ENCODE data around the gene MYO18A.
"Not testable (repeated sequence)": the region's sequence is repeated elsewhere in the genome, so short reads cannot be mapped to it uniquely, and the experiment has no call there.

MYO18A gene

DNA sequence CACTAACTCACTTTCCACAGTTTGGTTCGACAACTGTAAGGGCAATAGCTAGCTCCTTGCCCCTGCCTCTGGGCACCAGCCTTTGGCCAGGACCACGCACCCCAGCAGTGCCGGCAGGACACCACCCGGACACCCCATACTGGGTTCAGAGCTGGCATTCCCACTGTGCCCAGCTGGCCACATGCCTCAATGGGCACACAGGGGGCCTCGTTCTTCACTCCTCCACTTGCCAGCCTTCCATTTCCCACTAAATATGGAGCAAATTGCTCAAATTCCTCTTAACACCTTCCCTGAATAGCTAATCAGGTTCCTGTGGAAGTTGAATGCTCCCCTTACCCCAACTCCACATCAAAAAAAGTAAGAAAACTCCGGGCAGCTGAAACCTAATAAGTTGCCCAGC lies 84.8 kb downstream of the MYO18A start:
- DNase-seq, result no peak

DNA sequence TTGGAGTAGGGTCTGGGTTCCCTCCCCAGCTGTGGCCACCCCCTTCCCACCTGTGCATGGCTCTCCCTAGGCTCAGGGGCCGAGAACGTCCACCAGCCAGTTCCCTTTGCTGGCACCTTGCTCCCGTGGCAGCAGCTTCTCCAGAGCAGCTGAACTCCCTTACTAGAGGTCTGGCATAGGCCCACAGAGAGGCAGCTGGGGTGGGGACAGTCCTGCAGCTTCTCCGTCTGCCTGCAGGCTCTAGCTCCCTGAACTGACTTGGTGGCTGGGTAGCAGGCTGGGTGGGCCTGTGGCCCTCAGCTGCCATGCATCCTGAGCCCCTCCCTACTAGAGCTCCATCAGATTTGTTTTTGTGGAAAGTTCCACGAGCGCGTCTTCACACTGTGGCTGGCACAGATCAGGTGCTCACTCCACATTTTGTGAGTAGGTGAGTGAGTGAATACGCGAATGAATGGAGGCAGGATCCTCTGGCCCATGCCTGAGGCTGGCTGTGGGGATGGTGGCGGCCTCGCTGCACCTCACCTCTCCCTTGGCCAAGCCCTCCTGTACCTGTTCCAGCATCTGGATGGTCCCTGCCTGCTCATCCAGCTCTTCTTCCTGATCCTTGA lies 86.0 kb downstream of the MYO18A start:
- no peak for DNase-seq

DNA sequence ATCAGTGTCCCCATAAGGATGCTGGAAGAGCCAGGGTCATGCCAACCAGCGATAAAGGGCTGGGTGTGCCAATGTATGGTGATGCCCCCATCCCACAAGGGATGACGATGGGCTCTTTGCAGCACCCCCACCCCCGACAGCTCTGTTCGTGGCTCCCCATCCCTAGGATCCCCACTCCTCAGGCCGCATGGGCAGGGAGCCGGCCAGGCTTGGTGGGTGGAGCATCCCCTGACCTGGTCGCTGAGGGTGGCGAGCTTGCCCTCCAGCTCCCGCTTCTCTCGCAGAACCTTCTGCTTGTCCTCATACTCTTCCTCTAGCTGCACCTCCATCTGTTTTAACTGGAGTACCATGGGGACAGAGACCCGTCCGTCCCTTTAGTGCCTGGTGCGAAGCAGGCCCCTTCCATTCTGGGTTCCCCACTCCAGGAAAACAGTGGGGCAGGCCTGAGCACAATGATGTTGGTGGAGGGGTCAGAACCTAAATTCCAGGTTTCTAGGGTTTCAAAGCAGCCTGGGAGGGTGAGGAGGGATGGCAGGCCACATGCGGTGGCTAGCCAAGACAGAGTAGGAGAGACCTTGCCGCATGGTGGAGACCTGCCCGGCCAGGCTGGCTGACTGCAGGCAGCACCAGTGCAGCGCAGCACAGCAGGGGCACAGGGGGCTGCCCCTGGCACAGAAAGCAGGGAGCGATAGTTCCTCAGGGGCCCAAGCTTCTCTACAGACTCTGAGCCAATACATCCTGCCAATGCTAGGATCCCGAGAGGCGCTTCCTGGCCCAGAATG lies 86.9 kb downstream of the MYO18A start:
- no peak for DNase-seq

DNA sequence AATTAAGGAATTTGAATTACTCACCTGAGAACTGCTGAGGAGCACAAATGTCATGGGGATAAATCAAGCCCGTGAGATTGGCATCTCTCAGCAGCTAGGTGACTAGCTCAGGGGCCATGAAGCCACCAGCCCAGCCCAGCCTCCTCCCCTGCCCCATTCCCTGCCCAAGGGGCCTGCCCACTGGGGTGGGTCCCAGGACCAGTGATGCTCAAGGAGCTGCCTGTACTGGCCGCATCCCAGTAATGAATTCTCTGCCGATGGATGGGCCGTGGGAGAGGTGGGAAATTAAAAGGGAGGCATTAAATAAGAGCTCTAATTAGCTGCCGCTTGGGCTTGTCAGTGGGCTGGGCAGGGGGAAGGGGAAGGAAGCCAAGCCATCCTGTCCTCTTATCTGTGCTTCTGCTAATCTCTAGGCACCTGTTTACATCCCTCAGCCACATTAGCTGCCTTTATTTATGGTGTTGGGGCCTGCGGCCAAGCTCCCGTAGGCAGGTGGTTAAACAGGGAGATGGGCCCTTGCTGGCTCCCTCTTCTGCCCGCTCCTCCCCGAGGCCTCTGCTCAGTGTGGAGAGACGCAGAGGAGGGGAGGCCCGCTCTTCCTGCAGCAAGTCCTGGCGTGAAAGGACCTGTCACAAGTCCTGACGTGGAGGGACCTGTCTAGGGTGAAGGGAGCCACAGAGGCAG lies 88.5 kb downstream of the MYO18A start:
- DNase-seq, result no peak

DNA sequence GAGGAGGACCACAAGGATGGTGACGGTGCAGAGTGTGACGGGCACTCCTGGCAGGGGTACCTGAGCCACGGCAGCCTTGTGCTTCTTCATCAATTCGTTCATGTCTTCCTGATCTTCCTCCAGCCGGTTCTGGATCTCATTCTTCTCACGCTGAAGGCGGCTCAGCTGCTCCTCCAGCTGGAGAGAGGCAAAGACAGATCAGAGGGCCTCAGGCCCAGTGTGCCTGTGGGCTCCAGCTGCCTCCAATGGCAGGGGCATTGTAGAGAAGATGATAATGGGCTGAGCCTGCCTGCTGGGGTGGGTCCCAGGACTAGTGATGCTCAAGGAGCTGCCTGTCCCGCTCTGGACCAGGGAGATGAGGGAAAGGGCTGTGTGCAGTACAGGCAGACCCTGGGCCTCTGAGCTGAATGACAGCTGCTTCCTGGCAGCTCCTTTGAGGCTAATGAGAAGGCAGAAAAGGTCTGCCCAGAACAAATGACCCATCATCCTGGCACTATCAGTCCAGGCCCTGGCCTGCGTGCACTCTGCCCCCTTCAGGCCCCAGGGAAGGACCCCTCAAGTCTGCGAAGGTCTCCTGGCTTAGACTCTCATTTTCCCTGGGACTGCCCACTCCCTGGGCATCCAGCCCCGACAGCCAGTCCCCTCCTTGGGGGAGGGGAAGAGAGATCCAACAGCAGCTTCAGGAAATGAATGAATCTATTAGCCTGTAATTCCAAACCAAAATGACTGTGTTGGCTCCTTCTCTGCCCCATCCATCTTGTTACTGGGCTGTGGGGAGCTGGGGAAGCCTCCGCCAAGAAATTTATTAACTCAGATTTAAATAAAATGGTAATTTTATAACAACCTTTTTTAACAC lies 89.2 kb downstream of the MYO18A start:
- no peak for DNase-seq

DNA sequence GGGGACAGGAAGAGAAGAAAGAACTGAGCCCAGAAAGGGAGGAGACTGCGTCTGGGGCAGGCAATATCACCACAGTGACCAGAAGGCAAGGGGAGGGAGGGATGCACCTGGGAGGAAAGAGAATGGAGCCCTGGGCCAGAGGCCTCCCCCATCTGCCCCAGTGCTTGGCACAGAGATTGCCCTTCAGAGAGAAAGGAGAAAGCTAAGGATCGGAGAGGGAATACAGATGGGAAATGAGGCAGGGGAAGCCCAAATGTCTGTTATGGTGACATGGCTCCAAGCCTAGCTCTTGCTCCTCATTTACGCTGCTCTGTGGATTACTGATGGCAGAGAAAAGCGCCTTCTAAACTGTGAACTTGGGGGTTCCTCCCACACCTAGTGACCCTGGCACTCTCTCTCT lies 90.1 kb downstream of the MYO18A start:
- DNase-seq, result no peak

DNA sequence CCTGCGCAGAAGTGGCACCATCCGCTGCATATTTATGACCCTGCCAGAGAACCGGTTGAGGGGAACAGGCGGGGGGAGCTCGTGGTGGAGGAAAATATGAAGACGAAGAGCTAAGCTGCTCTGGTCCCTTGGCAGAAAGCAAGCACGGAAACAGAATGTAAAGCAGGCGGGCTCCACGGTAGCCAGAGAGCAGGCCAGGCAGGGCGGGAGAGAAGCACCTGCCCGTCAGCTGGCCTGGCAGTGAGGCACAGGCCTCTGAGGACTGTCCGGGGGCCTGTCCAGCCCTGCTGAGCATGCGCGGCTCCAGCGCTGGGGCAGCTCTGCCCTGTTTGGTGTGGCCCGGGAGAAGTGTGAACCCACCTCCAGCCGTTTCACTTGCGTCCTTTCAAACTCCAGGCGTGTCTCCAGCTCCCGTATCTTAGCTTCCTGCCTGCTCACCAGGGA lies 90.6 kb downstream of the MYO18A start:
- DNase-seq, result no peak

DNA sequence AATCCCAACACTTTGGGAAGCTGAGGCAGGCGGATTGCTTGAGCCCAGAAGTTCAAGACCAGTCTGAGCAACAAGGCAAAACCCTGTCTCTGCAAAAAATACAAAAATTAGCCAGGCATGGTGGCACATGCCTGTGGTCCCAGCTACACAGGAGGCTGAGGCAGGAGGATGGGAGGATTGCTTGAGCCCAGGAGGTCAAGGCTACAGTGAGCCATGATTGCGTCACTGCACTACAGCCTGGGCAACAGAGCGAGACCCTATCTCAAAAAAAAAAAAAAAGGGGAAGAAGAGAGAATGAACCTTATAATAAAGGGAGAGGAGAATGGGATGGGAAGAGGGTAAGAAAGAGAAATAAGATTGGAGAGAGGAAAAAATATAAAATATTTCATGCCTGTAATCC lies 91.4 kb downstream of the MYO18A start:
- DNase-seq, result not testable (repeated sequence)

DNA sequence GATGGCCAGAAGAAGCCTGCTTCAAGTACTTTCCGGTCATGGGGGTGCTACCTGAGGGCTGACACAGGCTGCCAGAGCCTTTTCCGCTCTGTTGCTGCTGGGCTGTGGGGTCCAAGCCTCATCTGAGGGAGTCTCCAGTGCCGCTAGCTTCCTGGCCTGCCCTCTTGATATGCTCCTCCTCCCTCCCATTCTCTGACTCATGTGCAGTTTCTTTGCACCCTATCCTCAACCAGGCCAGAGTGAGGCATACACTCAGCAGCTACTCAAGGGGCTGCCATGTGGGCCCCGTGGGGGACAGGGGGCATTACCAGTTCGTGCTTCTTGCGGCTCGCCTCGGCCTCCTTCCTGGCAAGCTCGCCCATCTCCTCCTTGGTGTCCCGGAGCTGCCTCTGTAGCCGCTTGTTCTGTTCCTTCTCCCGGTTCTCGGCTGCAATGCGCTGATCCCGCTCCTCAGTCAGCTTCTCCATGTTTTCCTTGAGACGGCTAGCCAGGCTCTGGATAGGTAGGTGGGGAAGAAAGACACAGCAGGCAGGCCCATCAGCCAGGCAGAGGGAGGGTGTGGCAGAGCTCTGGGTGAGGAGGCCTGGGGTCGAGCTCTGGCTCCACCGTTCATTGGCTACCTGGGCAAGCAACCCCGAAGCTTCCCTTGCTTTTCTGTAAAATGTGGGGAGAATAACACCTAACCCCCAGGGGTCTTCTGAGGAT lies 93.4 kb downstream of the MYO18A start:
- DNase-seq, result no peak

DNA sequence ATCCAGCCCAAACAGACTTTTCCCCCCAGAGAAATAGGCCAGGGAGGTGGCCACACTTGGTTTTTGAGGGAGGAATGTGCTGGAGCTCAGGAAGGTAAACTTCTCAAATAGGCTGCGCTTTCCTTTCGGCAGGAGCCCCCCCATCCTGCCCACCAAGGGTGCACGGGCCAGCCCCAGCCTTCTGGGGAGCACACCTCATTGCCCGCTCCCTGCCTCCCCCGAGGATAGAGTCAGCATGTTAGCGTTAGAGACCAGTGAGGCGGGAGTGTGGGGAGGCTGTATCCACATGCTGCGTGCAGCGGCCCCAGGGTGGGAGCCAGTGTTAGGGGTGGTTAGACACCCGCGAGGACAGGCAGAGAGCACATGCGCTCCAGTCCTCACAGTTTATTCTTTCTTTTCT lies 95.0 kb downstream of the MYO18A start:
- no peak for DNase-seq

DNA sequence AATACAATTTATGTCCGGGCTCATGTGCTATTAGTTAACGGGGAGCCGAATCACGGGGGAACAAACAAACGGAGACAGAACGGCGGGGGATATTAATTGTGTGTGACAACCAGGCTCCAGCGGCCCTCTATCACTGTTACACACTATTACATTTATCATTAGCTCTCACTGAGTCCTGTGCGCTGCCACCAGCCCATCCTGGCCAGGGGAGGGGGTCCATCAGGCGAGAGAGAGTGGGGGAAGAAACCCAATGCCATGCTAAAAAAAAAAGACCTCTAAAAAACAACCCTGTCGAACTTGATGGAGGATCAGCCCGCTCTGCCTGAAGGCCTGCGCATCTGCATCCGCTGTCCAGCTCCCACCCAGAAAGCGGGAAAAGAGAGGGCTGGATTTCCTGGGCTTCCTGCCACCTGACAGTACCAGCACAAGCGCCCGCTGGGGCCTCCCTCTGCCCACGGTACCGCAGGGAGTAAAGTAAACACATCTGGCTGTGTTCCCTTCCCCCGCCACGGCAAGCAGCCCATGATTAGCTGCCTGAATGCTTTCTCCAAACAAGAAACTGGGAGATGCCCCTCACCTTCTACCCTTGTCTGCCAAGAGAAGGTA lies 95.6 kb downstream of the MYO18A start:
- no peak for DNase-seq

DNA sequence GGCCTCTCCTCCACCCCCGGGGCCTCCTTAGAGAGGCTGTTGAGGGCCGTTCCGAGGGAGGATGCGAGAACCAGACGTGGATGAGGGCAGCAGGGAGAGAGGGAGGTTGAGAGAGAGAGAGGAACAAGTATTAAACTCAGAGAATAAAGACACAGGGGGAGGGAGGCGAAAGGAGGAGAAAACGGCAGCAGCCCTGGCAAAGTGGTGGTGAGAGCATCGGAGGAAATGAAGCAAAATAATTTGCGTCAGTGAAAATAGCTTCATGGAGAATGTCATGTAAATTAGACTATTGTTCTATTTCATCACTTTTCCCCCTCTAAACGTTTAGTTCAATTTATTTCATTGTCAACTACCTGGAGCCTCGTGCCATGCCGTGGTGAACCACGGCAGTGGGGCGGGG lies 99.2 kb downstream of the MYO18A start:
- no peak for DNase-seq

DNA sequence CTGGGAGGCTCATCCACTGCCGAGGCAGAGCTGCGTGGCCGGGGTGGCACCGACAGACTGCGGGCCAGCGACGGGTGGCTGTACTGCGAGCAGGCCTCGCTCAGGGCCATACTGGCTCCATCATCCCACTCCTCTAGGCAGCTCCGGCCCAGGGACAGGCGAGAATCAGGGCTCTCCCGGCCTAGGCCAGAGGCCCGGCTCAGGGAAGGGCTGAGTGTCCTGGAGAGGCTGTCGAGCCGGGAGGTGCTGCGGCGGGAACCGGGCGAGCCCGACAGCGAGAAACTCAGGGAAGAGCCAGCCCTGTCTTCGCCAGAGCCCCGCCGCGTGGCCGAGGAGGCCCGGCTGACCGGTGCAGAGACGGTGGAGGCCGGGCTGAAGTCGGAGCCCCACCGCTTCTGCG lies 99.9 kb downstream of the MYO18A start:
- no peak for DNase-seq

DNA sequence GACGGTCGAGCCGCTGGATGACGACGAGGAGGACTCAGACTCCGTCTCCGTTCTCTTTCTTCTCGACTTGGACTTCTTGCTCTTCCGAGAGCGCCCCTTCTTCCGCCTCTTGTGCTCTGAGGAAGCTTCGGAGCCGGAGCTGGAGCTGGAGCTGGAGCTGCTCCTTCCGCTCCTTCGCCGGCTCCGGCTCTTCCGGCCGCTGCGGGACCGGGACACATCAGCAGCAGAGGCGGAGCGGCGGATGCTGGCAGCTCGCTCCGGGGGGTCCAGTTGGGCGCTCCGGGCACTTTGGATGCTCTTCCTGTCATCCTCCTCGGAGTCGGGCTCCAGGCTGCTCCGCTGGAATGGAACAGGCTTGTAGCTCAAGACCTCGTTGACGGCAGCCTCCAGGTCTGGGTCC lies 100.3 kb downstream of the MYO18A start:
- DNase-seq, result no peak

DNA sequence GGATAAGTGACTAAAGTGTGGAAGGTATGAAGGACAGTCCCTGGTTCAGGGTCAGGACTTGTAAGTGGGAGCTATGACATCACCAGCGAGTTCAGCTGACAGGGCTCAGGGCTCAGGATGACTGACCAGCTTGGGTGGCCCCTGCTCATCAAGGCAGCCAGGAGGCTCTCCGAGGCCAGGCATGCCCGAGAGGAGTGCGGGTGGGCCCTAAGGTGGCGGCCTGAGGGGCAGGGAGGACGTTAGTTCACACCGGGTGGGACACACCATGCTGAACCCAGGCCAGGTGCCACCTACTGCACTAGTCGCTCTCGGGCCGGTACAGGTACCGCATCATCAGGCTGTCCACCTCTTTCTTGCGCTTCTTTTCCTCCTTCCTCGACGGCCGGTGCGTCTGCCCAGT lies 100.8 kb downstream of the MYO18A start:
- DNase-seq, result no peak

DNA sequence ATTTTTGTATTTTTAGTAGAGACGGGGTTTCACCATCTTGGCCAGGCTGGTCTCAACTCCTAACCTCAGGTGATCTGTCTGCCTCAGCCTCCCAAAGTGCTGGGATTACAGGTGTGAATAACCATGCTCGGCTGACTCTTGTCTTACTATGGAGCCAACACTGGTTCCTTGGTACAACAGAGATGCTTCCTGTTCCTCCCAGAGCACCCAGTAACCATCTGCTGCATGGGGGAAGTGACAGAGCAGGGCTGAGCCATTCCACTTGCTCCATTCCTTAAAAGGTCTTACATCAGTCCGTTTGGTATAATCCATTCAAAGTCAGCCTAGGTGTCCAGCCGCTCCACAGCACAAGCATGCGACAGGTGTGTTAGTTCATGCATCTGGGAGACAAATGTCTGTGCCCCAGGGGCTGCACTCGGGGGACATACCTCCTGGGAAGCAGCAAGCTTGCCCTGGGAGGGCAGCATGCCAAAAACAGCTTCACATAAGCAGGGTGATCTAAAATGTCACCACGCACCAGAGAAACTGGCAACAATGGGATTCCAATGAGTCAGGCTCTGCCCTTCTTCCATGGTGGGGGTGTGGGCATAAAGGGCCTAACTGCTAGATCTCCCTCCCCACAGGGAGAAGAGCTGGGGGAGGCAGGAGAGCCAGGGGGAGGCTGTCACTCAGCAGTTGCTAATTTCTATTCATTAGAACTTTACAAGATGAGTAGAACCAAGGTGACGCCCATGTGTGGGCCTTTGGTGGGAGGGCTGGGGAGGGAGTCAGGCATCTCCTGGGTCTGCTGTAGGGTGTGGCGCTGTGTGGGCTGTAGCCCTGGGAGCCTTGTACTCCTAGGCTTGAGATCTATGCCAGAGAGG lies 101.8 kb downstream of the MYO18A start:
- DNase-seq, result no peak

DNA sequence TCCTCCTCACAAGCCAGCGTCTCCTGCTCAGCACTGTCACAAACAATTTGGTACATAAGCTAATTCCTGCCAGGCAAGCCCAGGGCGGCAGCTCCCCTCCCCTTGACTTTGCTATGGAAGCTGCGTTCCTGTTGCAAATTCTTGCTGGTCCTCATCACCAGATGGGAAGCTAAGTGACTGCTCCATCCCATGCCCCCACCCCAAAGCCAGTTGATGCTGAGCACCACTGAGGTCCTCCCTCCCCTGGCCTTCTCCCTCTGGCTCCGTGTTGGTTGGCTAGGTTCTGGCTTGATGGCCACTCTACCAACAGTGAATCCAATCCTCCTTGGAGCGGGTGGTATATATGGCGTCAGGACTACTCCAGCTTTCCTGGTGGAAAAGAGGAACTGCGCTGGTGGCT lies 102.9 kb downstream of the MYO18A start:
- no peak for DNase-seq

DNA sequence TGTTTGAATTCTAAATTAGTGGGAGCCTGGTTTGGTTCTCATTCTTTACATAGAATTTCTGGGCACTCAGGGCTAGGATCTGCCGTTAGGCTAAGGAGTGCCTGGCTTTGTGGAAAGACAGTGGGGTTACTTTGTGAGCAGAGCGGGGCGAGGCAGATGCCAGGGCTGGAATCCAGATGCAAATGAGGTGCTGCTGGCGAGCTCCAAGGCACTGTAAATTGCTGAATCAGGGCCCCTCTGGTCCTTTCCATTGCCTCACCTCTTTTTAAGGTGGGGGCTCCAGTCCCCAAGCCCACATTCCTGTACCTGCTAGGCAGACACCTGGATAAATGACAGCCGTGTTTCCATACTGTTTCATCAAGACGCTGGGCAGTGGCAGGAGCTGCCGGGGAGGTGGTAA lies 103.5 kb downstream of the MYO18A start:
- no peak for DNase-seq

DNA sequence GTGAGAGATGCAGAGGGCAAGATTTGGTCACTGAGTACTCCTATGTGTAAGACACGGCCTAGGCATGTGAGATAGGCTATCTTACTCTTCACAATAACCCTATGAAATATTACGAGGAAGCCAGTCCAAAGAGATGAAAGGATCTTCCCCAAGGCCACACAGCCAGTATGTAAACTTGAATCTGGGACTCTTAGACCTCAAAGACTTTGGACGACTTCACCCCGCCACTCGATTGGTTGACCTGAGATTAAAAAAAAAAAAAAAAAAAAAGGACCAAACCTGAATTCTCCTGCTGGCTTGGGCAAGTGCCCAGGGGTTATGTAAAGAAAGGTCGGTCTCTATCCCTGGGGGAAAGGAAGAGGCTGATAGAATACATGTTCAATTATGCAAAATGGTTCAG lies 104.1 kb downstream of the MYO18A start:
- DNase-seq, result no peak

DNA sequence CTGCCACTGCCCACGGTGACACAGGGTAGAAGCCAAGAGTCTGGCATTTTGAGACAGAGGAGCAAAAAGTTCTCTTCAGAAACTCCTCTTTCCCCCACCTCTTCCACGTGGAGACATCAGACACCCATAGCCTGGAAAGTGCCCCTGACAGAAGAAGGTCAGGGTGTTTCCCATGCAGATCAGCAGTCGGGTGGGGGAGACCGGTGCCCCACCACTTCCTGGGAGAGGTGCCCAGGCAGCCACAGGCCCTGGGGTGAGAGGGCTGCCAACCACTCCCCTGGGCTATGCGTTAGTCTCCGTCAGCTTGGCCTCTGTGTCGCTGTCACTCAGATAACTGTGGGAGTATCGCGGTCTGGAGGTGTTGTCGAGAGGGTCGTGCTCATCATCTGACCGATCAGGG lies 105.7 kb downstream of the MYO18A start:
- DNase-seq, result no peak

DNA sequence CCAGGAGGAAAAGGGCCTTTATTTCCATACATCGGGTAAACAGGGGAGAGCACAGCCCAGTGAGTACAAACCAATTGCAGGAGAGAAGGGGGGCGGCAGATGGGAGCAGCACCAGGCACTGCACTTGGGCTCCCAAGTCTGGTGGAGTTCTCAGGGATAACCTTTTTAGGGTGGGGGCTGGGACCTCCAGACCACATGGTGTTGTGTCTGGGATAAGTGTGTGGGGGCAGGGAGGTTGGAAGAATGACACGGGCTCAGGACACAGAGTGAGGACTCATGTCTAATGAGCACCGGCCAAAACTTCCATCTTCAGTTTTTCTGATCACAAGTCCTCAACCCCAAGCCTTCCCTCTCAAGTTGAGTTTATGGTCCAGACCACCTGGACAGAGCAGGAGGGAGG lies 106.7 kb downstream of the MYO18A start:
- no peak for DNase-seq

Measured in activated CD4-positive, alpha-beta T cell treated with anti-CD3 and anti-CD28 coated beads, Interleukin-2, amount 50 U/mL, for 4 hours (primary cell).